HL-60/S4 treated with phorbol 12-myristate 13-acetate at 8.2 ng/mL for 4 days and 3 days (cell line): Measurements from ENCODE around the gene KCNQ5.

Experiments used
- in situ Hi-C: fragments of 300-500 bp; cut with MboI; formaldehyde crosslinking; loops from 2 replicates; pipeline ENCODE4 v1.15.0; 2022; ENCODE audit warnings: low sequenced_read_pairs

Gene KCNQ5

DNA sequence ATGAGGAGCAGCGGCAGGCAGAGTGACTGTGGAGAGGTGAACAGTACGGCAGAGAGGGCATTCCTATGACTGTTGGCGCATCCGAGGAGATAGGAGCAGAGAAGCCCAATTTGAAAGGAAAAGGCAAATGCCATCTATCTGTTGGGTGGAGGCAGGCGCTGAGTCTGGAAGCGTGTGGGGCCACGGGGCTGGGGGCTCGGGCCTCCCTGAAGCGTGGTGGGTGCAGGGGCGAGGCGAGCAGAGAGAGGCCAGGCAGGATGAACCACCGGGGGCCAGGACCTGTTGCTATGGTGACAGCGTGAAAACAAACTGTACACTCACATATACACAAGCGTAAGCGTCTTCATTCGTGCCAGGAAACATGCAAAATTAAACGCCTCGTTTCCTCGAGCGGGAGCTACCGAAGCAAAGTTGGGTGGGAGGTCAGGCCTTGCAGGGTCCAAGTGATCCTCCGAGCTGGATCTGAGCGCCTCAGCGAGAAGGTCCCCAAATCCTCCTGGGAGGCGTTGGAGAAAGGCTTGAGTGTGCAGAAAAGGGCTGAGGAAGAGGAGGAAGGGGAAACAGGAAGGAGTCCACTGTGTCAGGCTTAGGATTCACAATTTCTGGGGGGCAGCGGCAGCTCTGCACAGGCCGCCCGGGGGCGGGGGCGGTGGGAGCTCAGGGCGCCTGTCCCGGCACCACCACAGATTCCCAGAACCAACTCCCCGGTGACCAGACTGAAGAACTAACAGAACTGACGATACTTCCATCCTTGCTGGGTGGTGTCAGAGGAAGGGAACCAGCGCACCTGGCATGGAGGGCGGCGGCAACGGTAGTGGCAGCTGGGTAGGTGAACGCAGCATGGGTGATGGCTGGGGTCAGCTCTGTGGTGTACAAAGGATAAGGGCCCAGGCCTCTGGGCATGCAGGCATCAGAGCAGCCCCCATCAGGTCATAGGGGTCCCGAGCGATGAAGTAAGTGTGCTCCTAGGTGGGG, 535.2 kb downstream of the KCNQ5 start:
- in situ Hi-C loops = no loop called here

DNA sequence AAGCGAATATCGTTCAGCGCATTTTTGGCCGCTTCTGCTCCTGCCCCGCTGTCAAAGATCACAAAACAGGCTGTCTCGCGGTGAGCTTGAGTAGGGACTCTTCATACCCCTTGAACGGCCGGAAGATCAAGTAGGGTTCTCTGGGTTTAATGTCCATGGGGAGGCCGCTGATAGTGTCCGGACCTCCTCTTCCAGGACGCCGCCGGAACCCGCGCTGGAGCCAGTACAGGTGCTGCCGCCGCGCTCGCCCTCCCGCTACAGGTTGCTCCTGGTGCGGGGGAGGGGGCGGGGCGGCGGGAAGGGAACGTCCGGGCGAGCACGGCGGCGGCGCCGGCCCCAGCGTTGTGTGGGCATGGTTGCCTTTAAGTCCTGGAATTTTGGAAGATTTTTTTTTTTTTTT, 536.0 kb downstream of the KCNQ5 start:
- in situ Hi-C loops = no loop called here

DNA sequence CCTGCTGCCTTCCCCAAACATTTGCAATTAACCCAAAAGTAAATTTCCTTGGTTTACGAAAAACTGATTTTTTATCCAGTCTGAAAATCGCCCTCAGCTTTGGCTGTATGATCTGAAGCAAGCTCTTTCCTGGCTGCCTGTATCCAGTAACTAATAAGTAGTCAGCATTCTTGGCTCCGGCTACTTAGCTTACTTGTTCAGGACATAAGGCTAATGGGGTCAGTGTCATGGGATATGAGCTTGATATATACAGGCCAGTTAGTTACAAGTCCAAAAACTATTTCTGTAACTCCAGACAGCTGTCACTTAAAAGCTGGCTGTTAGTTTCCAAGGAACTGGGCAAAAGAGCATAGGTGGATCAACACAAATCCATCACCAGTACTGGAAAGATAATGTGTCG, 547.2 kb downstream of the KCNQ5 start:
- in situ Hi-C loops = no loop called here

DNA sequence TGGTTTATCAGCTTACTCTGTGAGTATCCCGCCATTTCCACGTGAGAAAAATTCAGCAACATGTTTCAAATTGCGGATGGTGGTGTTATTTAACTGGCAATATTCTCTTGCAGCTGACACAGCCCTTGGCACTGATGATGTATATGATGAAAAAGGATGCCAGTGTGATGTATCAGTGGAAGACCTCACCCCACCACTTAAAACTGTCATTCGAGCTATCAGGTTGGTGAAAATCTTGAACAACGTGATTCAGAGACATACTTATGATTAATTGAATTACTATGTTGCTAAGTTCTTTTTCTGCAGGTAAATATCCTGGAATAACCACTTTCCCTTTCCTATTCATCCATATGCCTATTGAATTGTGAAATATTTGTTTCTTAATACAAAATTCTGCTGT, 547.8 kb downstream of the KCNQ5 start:
- in situ Hi-C loops = no loop called here

DNA sequence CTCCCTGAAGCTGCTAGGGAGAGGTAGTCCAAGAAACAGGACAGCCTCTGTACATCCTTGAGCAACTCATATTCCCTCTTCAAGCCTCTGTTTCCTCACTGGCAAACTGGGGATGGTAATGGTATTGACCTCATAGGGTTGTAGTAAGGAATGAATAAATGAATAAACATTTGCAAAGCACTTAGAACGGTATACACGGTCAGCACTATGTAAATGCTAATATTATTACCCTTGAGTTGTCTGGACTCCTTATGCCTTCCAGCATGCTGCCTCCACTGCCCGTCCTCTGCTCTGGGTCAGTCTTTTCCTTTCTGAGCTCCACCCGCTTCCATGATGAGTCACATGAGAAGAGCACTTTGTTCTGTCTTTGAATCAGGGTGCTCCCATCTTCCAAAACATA, 552.8 kb downstream of the KCNQ5 start:
- in situ Hi-C loops = loop anchor here (25.0 kb wide), 1 partner anchor 762 kb away; no protein-coding TSS in a partner anchor

DNA sequence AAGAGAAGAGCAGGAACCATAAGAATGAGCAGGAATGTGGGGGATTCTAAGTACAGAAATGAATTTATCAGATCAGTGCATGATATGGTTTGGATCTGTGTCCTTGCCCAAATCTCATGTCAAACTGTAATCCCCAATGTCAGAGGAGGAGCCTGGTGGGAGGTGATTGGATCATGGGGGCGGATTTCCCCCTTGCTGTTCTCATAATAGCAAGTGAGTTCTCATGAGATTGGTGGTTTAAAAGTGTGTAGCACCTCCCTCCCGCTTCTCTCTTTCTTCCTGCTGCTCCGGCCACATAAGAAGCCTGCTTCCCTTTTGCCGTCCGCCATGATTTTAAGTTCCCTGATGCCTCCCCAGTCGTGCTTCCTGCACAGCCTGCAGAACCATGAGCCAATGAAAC, 554.2 kb downstream of the KCNQ5 start:
- in situ Hi-C loops = loop anchor here (25.0 kb wide), 1 partner anchor 764 kb away; no protein-coding TSS in a partner anchor

DNA sequence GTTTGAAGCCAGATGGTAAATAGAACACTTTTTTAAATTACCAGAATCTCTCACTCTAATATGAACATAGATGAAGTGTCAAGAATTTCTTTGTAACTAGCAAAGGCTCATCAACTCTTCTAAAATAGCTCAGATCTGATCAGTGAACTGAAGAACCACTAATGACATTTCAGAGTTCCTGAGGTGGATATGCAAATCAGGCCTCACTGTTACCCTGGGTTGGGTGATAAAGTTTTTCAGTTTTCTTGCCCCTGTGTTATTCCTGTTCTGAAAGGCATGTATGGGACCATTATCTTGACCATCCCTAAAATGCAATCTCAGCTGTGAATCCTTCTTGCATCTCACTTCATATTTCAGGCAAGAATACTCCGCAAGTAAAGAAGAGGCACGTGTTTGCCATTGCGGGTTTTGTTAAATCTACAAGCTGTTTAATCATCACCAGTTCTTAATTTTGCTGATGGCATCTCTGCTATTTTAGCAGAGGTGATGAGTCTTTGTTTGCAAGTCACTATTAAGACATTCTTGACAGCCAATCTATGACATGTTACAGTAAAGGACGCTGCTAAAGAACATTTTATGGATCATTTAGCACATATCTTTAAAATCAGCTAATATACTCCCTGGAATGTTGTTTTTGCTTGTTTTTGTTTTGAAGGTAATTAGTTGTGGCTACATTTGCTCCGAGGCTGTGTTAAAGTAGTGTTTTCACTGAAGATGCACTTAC, 555.5 kb downstream of the KCNQ5 start:
- in situ Hi-C loops = loop anchor here (25.0 kb wide), 1 partner anchor 765 kb away; no protein-coding TSS in a partner anchor

DNA sequence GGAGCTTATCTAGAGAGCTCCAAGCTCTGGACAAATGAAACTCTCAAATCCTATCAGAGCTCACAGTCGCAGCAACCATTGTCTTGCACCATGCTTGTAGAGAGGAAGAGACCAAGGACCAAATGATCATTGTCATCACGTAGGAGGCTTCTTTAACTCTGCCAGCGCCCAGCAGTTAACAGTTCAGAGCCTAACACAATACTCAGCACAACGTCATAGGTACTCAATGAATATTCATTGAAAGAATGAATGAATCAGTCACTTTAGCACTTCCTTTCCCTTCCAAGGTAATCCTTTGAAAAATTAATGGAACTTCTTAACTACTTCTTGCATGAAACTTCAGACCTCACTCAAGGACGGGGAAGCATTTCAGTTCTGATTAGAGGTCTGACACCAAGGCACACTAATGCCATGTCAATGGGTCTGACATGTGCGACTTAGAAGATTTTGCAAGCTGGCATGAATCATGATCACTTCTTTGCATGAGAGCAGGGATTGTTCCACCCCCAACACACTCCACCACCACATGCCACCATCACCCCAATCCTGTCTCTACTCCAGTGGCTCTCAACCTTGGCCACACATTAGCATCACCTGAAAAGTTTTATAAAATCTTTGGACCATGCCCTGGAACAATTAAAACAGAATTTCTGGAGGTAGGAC, 558.3 kb downstream of the KCNQ5 start:
- in situ Hi-C loops = loop anchor here (25.0 kb wide), 1 partner anchor 768 kb away; no protein-coding TSS in a partner anchor

DNA sequence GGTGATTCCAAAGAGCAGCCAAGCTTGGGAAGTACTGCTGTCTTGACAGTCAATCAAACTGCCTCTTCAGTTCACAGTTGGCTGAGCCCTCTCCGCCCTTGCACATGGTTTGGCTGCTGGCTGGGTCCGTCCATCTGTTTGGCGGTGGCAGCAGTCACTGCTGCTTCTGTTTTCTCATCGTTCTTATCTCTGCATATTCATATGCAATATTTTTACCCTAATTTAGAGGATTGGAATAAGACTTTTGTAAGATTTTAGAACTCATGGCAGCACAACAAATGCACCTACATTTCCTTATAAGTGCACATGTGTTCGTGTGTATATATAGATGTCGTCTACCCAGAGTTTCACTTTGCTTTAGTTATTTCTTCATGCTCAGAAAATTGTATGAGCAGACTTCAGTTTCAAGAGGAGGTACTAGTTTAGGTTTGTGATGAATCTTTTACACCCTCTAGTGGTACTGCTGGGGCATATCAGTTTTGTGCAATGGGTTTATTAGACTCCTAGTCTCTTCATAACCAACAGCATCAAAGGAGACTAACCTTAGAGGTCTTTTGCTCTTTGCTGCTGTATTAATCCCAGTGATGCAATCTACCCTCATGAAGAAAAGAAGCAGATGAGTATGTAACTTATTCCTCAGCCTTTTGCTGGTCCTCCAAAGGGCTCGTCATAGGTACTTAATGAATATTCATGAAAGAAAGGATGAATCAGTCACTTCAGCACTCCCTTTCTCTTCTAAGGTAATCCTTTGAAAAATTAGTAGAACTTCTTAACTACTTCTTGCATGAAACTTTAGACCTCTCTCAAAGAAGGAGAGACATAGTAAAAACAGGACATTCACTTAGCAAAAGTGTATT, 559.1 kb downstream of the KCNQ5 start:
- in situ Hi-C loops = loop anchor here (25.0 kb wide), 1 partner anchor 769 kb away; no protein-coding TSS in a partner anchor

DNA sequence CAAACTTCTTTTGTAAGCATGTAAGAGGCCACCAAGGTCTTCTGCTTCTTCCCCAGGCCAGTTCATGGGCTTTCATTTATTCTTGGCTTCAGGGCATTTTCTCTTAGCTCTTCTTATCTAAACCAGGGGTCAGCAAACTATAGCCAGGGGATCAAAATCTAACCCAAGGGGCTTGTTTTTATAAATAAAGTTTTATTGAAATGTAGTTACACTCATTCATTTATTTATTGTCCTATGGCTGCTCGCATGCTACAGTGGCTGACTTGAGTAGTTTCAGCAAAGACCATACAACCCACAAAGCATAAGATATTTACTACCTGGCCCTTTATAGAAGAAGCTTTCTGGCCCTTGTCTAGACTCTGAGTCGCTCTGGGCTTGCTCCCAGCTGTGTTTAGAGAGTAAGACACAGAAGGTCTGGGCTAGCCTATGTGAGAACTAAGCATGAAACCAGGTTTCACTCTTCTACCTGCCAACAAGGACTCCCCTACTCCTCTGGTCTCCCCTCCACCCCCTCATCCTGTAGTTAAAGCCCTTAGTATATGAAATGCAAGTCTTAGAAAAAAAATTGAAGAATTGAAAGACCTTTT, 560.2 kb downstream of the KCNQ5 start:
- in situ Hi-C loops = loop anchor here (25.0 kb wide), 1 partner anchor 770 kb away; no protein-coding TSS in a partner anchor

DNA sequence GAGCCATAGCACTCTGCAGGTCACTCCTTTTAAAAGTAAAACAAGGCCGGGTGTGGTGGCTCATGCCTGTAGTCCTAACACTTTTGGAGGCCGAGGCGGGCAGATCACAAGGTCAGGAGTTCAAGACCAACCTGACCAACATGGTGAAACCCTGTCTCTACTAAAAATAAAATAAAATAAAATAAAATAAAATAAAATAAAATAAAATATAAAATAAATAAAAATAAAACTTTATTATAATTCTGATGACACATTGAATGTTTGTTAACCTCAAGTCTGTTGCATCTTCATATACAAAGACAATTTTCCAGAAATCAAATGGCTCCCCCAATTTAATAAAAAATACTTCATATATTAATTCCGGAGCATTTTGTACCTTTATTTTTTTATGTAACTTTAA, 571.4 kb downstream of the KCNQ5 start:
- in situ Hi-C loops = loop anchor here (25.0 kb wide), 1 partner anchor 781 kb away; no protein-coding TSS in a partner anchor

DNA sequence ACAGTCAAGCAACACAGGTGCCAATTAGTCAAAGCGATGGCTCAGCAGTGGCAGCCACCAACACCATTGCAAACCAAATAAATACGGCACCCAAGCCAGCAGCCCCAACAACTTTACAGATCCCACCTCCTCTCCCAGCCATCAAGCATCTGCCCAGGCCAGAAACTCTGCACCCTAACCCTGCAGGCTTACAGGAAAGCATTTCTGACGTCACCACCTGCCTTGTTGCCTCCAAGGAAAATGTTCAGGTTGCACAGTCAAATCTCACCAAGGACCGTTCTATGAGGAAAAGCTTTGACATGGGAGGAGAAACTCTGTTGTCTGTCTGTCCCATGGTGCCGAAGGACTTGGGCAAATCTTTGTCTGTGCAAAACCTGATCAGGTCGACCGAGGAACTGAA, 572.9 kb downstream of the KCNQ5 start:
- in situ Hi-C loops = loop anchor here (25.0 kb wide), 1 partner anchor 782 kb away; no protein-coding TSS in a partner anchor

DNA sequence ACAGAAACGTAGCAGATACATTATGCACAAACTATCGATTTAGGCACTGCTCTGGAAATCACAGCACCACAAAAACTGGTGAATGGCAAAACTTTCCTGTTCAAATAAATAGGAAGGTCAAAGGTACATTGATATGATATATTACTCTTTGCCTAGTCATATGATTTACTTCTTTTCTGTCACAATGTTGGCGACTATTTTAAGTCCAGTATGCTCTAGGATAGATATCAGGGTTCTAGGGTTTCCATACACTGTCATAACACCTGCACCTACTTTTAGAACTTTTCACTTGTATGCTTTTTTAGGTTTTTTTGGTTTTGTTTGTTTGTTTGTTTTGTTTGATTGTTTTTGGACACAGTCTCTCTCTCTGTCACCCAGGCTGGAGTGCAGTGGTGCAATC, 578.4 kb downstream of the KCNQ5 start:
- in situ Hi-C loops = no loop called here

DNA sequence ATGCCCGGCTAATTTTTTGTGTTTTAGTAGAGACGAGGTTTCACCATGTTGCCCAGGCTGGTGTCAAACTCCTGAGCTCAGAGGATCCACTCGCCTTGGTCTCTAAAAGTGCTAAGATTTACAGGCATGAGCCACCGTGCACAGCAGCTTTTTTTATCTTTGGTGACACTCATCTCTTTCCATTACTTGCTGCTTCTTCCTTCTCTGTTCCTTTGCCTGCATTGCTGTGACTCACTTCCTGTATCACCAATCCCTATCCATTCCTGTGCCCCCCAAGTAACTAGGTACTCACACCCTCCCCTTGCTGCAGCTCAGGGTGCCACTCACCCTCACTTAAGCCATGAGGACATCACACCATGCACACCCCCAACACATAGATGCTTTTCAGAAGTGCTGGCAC, 578.9 kb downstream of the KCNQ5 start:
- in situ Hi-C loops = no loop called here

DNA sequence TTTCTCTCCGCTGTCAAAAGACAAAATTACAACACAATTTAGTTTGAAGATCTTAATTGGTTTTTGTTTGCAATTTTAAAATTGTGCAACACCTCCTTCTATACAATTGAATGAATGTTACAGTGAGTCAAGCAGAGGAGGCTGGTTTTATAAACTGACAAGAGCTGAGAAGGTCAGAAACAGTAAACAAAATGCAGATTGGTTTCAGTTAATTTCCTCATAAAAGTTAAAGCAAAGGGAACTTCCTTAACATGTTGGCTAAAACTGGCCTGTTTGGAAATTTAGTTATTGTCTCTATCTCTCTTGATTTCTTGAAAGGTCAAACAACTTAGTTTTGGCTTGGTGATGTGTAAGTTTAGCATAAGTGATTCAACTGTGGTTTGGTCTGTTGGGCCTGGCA, 581.2 kb downstream of the KCNQ5 start:
- in situ Hi-C loops = no loop called here

DNA sequence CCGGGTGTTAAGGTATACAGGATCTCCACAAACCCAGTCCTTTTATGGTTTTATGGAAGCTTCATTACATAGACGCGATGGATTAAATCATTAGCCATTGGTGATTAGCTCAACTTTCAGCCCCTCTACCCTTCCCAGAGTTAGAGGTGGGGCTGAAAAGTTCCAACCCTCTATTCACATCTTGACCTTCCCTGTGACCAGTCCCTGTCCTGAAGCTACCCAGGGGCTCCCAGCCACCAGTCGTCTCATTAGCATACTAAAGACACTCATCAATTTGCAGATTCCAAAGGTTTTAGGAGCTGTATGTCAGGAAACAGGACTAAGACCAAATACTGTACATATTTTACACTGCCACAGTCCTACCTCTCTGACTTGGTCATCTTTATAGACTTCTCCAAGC, 582.4 kb downstream of the KCNQ5 start:
- in situ Hi-C loops = no loop called here

DNA sequence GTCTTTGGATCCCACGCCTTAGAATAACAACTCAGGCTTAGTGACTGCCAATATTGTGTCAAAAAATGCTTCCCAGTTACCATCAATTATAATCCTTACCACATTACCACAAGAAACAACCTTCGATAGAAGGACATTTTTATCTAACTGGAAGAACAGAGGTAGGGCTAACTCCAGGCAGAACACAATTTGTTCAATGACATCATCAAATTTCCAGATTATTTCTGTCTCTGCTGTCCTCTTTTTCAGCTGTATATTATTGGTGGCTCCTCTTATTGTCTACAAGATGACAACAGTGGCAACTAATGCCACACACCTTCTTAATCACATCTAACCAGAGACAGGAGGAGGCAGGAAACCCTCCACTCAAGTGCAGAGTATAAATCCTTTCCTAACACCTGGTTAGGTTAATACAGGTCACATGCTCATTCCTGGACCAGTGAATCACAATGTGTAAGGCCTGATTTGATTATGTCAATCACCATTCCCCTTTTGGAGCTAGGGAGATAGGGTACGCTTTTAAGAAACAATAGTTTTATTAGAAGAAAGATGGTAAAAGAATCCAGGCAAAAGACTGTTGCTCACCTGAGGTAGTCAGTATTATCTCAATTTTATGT, 585.5 kb downstream of the KCNQ5 start:
- in situ Hi-C loops = no loop called here

DNA sequence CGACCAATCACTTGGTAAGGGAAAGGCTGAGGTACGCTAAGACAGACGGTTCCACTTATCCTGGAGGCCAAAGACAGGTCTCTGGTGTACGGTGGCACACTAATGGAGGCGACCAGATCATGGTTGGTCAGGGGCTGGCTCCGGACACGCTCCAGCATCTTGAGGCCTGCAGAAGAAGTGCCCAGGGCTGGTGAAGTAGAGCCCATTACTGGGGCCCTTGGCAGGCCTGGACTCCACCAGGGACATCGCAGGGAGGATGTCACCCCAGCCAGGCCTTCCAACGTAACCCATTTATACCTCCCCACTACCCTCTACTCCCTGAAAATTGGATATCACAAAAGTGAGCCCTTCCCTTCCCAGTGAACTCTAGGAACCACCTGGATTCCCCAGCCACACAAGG, 587.3 kb downstream of the KCNQ5 start:
- in situ Hi-C loops = no loop called here

DNA sequence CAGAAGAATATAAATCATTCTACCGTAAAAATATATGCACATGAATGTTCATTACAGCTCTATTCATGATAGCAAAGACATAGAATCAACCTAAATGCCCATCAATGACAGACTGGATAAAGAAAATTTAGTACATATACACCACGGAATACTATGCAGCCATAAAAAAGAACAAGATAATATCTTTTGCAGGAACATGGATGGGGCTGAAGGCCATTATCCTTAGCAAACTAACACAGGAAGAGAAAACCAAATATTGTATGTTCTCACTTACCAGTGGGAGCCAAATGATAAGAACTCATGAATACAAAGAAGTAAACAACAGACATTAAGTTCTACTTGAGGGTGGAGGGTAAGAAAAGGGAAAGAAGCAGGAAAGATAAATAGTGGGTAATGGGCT, 595.0 kb downstream of the KCNQ5 start:
- in situ Hi-C loops = no loop called here
